Astrocyte of the spinal cord (primary cell): ENCODE measurements around the gene METRN.
"Not testable (repeated sequence)": the region's sequence is repeated elsewhere in the genome, so short reads cannot be mapped to it uniquely, and the experiment has no call there.

ENCODE experiments used
- DNase-seq: peaks from one replicate; pipeline ENCODE4 v3.0.0; 2011; ENCODE audit warnings: low read depth, low spot score
- H3K4me3 ChIP-seq: 2 replicates; pipeline ENCODE4 v1.5.1; 2011; ENCODE audit warnings: low read depth, mild to moderate bottlenecking, low read length, moderate library complexity
- in situ Hi-C: cut with HindIII; loops from 2 replicates; pipeline ENCODE4 v1.10.0; 2017; ENCODE audit warnings: low sequenced_read_pairs
- TF ChIP-seq, protein P1 (sequence below): IDR thresholded peaks from 2 replicates; pipeline ENCODE4 v1.5.1; 2012; ENCODE audit warnings: low read depth, mild to moderate bottlenecking, low read length, inconsistent platforms

Gene METRN

GRCh38 chr16:711548-712320, 3.2 kb upstream of the METRN start:
- H3K4me3 ChIP-seq = no peak overlapping the region
- DNase-seq = peak; percentile 50
- in situ Hi-C loops = no loop called here
- TF ChIP-seq, protein P1, sequence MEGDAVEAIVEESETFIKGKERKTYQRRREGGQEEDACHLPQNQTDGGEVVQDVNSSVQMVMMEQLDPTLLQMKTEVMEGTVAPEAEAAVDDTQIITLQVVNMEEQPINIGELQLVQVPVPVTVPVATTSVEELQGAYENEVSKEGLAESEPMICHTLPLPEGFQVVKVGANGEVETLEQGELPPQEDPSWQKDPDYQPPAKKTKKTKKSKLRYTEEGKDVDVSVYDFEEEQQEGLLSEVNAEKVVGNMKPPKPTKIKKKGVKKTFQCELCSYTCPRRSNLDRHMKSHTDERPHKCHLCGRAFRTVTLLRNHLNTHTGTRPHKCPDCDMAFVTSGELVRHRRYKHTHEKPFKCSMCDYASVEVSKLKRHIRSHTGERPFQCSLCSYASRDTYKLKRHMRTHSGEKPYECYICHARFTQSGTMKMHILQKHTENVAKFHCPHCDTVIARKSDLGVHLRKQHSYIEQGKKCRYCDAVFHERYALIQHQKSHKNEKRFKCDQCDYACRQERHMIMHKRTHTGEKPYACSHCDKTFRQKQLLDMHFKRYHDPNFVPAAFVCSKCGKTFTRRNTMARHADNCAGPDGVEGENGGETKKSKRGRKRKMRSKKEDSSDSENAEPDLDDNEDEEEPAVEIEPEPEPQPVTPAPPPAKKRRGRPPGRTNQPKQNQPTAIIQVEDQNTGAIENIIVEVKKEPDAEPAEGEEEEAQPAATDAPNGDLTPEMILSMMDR = peak; percentile 85

GRCh38 chr16:712740-713250, 2.1 kb upstream of the METRN start:
- H3K4me3 ChIP-seq, in situ Hi-C loops: not testable (repeated sequence)
- TF ChIP-seq, protein P1 = peak; percentile 40
- DNase-seq = peak; percentile 87

DNA sequence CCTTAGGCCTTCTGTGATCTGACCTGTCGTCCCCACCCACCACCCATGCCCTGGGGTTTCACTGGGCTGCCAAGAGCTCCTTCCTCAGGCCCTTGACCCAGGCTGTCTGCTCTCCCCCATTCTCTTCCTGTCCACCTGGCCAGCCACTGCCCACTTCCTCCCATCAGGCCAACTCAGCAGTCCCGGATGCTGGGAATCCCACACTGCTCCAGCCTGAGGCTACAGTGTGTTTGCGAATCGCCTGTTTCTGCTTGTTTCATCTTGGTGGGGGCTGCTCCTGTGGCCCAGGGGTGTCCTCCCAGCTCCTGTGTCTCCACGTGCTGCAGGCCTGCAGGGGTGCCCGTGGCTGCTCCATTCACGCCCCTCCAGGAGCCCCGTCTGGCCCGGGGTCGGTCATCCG, 839 bp upstream of the METRN start:
- DNase-seq = no peak
- in situ Hi-C loops = no loop called here
- TF ChIP-seq, protein P1 = no peak
- H3K4me3 ChIP-seq = no peak overlapping the region

DNA sequence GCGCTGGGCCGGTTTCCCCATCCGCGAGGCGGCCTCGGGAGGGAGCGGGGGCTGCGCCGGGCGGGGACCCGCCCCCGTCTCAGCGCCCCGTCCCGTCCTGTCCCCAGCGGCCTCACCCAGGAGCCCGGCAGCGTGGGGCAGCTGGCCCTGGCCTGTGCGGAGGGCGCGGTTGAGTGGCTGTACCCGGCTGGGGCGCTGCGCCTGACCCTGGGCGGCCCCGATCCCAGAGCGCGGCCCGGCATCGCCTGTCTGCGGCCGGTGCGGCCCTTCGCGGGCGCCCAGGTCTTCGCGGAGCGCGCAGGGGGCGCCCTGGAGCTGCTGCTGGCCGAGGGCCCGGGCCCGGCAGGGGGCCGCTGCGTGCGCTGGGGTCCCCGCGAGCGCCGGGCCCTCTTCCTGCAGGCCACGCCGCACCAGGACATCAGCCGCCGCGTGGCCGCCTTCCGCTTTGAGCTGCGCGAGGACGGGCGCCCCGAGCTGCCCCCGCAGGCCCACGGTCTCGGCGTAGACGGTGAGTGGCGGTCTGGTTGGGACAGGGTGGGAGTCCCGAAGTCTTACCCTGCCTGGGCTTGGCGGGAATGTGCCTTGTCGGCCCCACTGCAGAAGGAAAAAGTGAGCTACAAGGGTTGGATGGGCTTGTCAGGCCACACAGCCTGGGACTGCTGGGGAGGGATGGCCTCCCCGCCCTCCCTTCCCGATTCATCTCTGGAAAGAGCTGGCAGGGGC, 720 bp downstream of the METRN start:
- peak overlapping the region; percentile 47 for H3K4me3 ChIP-seq
- DNase-seq = no peak
- in situ Hi-C loops = no loop called here
- TF ChIP-seq, protein P1 = no peak

GRCh38 chr16:716200-716568, 1.3 kb downstream of the METRN start:
- TF ChIP-seq, protein P1 = no peak
- peak; percentile 77 for DNase-seq
- H3K4me3 ChIP-seq = peak overlapping the region; percentile 47
- in situ Hi-C loops = no loop called here

- peak overlapping the region; percentile 47 for H3K4me3 ChIP-seq
- in situ Hi-C loops = no loop called here
Observed at GRCh38 chr16:716768-717325, 1.9 kb downstream of the METRN start.

More at GRCh38 chr16:716768-717325, 1.9 kb downstream of the METRN start:
- no peak for DNase-seq
- TF ChIP-seq, protein P1 = no peak
